GM12873 (cell line): Measurements from ENCODE around the gene XKR7.
A peak's percentile ranks its signal among the peaks of the same experiment; 100 is the strongest.

Source experiments
- TF ChIP-seq, protein P1 (sequence below): IDR thresholded peaks from 2 replicates; pipeline ENCODE4 v1.5.1; 2012; ENCODE audit warnings: low read depth, mild to moderate bottlenecking, moderate library complexity, low read length, control low read depth; ENCODE audit not compliant: insufficient read depth; ENCODE audit errors: missing control alignments

XKR7 gene

DNA sequence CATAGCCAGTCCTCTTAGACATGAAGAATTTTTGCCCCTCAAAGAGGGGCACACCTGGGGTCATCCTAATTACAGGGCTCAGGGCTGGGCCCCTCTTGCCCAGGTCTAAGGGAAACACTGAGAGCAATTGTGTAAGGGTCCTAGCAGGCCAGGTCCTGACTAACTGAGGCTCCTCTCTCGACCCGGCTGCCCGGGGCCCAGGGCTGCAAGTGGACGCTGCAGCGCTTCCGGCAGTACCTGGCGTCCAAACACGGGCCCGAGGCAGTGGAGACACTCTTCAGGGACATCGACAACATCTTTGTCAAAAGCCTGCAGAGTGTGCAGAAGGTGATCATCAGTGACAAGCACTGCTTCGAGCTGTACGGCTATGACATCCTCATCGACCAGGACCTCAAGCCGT, 33.5 kb upstream of the XKR7 start:
- TF ChIP-seq, protein P1, sequence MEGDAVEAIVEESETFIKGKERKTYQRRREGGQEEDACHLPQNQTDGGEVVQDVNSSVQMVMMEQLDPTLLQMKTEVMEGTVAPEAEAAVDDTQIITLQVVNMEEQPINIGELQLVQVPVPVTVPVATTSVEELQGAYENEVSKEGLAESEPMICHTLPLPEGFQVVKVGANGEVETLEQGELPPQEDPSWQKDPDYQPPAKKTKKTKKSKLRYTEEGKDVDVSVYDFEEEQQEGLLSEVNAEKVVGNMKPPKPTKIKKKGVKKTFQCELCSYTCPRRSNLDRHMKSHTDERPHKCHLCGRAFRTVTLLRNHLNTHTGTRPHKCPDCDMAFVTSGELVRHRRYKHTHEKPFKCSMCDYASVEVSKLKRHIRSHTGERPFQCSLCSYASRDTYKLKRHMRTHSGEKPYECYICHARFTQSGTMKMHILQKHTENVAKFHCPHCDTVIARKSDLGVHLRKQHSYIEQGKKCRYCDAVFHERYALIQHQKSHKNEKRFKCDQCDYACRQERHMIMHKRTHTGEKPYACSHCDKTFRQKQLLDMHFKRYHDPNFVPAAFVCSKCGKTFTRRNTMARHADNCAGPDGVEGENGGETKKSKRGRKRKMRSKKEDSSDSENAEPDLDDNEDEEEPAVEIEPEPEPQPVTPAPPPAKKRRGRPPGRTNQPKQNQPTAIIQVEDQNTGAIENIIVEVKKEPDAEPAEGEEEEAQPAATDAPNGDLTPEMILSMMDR = no peak

DNA sequence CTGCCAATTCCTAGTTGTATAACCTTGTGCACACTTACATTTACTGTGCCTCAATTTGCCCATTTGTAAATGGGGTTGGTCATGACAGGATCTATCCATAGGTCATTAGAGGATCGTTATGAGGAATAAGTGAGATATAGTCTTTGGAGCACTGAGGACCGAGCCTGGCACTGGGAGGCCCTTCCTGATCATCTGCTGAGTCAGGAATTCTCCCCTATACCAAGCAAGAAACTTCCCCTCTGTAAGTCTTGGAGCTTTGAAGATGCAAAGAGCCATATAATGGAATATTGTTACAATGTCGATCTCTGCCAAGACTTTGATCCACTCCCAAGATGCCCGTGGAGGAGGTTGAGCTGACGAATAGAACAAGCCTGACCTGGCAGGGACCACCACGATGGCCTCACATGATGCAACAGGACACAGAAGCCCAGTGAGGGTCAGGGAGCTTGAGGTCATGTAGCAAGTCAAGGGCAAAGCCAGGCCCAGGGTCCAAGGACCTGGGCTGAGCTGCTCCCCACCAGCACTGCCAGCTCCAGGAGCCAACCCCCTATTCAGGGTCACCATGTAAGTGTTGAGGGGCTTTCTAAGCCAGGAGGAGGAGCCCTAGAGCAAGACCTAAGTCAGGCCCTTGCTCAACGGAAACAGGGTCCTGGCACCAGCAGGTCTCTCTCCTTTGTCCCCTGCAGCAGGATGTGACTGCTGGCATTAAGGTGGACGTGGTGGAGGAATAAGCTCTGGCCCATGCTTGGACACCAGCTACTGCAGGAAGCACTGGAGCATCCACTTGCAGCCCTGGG, 32.8 kb upstream of the XKR7 start:
- TF ChIP-seq, protein P1 = peak; percentile 10

DNA sequence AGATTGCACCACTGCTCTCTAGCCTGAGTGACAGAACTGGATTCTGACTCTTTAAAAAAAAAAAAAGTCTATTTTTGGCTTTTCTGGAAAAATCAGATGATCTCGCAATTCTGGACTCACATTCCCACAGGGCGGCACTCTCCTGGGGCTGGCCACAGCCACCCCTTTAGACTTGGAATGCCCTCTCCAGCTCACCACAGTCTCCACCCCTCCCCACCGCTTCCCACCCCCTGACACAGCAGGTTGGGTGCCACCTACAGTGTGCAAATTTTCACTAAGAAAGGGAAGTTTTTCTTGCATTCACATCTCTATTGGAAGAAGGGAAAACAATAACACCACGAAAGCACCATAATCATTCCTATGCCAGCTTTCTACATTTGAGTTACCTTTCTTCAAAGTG, 31.5 kb upstream of the XKR7 start:
- TF ChIP-seq, protein P1 = no peak

DNA sequence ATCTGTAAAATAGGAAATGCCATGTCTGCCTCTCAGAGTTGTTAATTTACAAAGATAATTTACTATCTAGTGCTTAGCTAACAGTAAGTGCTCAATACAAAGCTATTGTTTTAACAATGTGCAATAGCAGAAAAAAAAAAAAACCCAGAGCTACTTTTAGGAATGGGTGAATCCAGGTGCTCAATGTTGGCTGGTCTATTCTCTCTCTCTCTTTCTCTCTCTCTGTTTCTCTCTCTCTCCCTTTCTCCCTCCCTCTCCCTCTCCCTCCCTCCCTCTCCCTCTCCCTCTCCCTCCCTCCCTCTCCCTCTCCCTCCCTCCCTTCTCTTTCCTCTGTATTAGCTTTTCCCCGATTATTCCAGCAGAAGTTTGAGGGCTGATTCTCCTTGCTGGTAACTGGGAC, 30.1 kb upstream of the XKR7 start:
- TF ChIP-seq, protein P1 = no peak

DNA sequence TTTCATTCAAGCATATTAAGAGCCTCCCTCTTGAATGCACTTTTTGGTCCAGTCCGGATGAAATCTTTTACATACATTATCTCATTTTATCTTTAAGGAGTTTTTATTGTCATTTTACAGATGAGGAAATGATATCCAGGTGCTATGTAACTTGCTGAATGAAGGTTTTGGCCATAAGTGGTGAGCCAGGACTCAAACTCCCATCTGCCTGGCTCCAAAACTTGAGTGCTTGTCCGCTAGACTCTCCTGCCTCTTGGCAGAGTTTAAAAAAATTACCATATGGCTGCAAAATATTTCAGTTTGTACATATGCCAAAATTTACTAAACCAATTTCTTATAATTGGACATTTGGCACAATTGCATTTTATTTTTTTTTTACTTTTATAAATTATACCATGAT, 28.3 kb upstream of the XKR7 start:
- TF ChIP-seq, protein P1 = no peak

DNA sequence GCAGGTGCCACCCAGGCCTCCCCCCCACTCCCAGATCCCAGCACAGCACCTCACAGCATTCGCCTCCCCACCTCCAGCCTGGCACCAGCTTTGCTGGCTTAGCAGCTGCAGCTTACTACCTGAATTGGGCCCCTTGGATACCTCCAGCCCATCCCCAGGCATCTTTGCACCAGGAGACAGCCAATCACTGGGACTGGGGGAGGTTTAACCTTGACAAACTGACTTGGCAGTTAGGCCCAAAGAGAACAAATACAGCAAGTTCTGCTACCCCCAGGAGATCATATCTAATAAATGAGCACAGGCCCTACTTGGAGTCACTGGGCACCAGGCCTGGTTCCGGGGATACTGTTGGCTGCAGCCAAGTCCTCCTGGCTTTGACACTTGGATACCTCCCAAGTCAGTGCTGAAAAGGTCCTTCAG, 24.9 kb upstream of the XKR7 start:
- TF ChIP-seq, protein P1 = no peak

DNA sequence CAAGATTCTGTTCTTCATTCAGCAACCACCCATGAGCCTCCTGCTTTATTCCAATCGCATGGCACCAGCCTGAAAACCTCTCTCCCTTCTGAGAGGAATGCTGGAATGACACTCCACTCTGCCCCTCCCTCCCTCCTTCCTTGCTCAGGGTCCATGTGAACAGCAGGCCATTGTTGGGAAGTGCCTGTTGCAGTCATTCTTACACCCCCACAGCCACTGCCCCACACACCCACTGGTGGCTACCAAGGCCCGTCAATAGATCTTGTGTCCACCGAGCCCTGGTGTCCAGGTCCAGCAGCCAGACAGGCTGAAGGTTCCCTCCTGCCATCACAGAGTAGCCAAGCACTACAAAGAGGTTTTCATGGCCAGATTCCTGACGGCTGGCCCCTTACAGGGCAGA, 22.6 kb upstream of the XKR7 start:
- TF ChIP-seq, protein P1 = no peak
